GM18505 (cell line): ENCODE measurements around the gene ZC3H18.
"Not testable (repeated sequence)": the region's sequence is repeated elsewhere in the genome, so short reads cannot be mapped to it uniquely, and the experiment has no call there.

ENCODE experiments used
- ATAC-seq: cut with Tn5 transposase; IDR thresholded peaks from one replicate; pipeline ENCODE4 v1.9.1; 2021; ENCODE audit not compliant: unreplicated experiment
- POLR2A ChIP-seq: IDR thresholded peaks from 4 replicates; pipeline ENCODE4 v1.6.1; 2011; ENCODE audit warnings: borderline replicate concordance; ENCODE audit not compliant: insufficient read depth, insufficient read length; ENCODE audit errors: extremely low read depth

Gene ZC3H18

GRCh38 chr16:88661468-88661867, 91.3 kb downstream of the ZC3H18 start:
- no peak for TF ChIP-seq POLR2A
- ATAC-seq: no peak

GRCh38 chr16:88662222-88662842, 92.1 kb downstream of the ZC3H18 start:
- no peak for TF ChIP-seq POLR2A
- ATAC-seq: peak; percentile 5

GRCh38 chr16:88662843-88663606, 92.8 kb downstream of the ZC3H18 start, which contains the start of gene MVD:
TSS of gene MVD (minus strand) at chr16:88663091. CDS start at chr16:88663080, 11 bp downstream.
- peak; percentile 89 for TF ChIP-seq POLR2A
- peak; percentile 96 for ATAC-seq

DNA sequence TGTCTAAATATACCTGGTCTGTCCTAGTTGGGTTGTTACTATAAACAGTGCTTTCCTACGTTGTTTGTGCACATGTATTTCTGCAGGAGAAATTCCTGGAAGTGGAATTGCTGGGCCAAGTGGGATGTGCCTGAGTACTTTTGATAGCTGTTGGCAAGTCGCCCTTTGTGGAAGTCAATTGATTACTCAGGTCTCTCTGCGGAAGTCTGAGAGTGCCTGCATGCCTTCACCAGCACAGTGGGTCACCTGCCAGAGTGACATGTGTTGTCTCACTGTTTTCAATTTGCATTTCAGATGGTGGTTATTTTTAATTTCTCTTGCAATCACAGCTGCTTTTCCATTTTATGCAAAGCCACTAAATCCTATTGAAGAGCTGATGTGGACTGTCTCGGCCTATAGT, 94.9 kb downstream of the ZC3H18 start:
- TF ChIP-seq POLR2A: no peak
- no peak for ATAC-seq

DNA sequence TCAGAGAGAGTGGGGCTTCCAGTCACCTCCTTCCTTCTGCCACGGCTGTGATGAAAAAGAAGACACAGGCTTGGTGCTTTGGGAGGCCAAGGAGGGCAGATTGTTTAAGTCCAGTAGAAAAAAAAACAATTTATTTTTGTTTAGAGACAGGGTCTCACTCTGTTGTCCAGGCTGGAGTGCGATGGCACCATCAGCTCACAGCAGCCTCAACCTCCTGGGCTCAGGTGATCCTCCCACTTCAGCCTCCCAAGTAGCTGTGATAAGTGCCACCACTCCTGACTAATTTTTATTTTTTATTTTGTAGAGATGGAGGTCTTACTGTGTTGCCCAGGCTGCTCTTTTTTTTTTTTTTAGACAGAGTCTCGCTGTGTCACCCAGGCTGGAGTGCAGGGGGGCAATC, 95.4 kb downstream of the ZC3H18 start:
- no peak for TF ChIP-seq POLR2A
- ATAC-seq: no peak

DNA sequence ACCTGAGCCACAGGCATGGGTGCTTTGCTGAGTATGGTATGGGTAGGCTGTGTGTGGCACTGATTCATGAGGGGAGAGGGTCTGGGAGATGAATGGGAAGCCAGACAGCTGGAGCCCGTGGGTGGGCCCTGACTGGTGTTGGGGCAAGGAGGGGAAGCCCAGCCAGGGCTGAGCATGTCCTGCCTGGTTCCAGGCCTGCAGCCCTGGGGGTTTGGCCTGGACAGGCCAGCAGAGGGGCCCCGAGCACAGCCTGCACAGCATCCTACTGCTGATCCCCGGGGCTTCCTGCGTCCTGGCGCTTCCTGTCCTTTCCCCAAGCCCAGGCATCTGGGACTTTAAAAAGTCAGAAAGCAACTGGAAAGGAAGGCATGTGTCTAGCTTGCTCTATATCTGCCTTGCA, 97.3 kb downstream of the ZC3H18 start:
- TF ChIP-seq POLR2A: no peak

GRCh38 chr16:88669493-88669892, 99.3 kb downstream of the ZC3H18 start:
- ATAC-seq: not testable (repeated sequence)

More for the DNA sequence above, 97.3 kb downstream of the ZC3H18 start:
- ATAC-seq: no peak

DNA sequence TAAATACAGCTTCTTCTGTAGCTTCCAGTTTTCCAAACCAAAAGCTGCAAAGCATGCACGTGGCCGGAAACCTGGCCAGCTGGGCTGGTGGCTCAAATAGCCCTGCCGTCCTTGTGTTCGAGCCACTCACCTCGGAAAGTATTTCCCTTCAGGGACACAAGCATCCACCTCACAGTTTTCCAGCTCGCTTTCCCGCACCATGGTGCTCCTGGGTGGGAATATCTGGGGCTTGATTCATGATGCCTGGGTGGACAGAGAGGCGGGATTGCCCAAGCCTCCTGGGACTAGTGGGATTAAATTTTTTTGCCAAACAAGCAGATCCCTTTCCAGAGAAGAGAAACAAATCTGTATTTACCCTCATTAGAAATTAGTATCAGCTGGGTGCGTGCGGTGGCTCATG, 99.8 kb downstream of the ZC3H18 start:
- ATAC-seq: no peak
- no peak for TF ChIP-seq POLR2A

- no peak for TF ChIP-seq POLR2A
- ATAC-seq: no peak
Observed at GRCh38 chr16:88671806-88672205, 101.6 kb downstream of the ZC3H18 start.

DNA sequence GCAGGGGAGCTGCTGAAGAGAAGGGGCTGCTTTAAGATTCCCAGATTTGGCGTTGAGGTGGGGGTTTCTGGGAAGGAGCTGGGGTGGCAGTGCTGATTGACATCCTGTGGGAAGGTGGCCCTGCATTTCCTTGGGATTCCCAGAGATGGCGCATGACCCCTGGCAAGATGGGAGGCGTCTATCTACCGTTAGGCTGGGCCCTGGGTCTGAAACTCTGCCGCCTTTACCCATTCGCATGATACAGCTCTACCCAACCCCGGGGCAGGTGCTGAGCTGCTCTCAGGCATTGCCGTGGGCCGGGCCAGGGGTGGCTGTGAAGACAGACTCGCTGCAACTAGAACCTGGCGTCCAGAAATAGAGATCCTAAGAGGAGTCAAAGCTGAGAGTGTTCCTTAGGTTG, 102.6 kb downstream of the ZC3H18 start:
- ATAC-seq: no peak
- TF ChIP-seq POLR2A: no peak

DNA sequence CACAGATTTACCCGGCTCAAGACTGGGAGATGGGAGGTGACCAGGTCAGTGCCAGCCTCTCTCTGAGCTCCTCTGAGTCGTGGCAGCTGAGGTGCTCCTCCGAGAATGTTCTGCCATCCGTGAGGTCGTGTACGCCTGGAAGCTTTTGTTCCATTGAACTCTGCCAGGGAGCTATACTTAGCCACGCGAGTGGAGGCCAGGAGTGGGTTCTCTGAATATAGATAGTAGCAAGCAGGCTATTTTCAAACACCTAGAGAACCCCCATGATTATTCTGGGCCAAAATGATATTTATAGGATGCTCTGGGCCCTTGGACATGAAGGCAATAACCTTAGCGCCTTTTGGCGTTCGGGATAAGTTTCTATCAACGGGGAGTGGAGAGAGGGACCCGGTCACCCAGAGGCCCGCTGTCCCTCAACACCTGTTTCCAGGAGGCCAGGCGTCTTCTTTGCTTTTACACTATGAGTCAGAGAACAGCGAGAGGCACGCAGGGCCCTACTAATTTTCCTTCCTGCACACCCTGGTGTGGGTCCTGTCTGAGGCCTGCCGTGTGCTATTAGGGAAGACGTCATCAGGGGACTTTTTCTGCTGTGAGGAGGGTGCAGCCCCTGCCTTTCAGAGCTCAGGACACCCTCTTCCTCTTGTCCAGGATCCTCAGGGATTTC, 103.6 kb downstream of the ZC3H18 start:
- TF ChIP-seq POLR2A: no peak
- no peak for ATAC-seq

DNA sequence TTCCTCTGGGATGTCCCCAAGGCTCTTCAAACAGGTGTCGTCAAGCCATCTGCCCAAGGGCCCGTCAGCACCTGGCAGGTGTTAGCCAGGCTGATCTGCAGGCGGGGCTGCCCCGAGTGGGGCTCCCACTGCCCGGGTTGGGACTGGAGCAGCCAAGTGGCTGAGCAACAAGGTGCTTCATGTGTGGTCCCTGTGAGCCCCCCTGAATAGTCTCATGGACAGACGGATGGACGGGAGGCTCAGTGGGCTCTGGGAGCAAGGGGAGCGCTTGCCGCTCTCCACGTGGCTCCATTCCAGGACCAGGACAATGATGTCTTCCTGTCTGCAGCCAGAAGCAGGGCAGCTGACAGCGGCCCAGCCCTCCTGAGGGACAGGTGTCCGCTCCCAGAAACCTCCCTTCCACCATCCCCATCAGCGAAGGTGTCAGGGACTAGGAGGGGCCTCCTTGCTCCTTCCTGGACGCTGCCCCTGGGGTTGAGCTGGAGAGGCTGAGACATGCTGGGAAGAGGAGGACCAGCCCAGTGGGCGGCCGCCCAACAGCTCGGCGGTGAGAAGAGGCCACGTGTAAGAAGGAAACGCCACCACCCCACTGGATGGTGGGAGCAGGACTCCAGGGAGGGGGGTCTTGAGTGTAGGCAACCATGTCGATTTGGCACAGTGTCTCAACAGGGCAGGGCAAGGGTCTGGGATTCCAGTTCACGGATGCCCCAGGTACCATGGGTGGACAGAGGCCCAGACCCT, 106.5 kb downstream of the ZC3H18 start:
- no peak for TF ChIP-seq POLR2A
- ATAC-seq: no peak

GRCh38 chr16:88677721-88678120, 107.5 kb downstream of the ZC3H18 start:
- ATAC-seq: no peak
- TF ChIP-seq POLR2A: no peak
